SU-DHL-6 (cell line): ENCODE results near the gene UCN3.

ENCODE experiments used
- H2AFZ ChIP-seq: fragments of 200-600 bp; sonication (generic); 2 replicates; pipeline ENCODE4 v1.6.1; 2014; ENCODE audit warnings: low read depth, mild to moderate bottlenecking, moderate library complexity, mixed read lengths, antibody characterized with exemption, low read length; ENCODE audit not compliant: severe bottlenecking
- H3F3A ChIP-seq: fragments of 200-600 bp; shearing (Covaris generic); 2 replicates; pipeline ENCODE4 v1.6.0; 2016; ENCODE audit warnings: antibody characterized with exemption, mild to moderate bottlenecking; ENCODE audit not compliant: insufficient read depth
- H3K27ac ChIP-seq: fragments of 200-600 bp; sonication (generic); 2 replicates; pipeline ENCODE4 v1.5.1; 2016; ENCODE audit warnings: low read depth, mild to moderate bottlenecking, low read length, moderate library complexity, mixed read lengths
- H3K27me3 ChIP-seq: fragments of 200-600 bp; sonication (generic), shearing (Covaris generic); 2 replicates; pipeline ENCODE4 v1.6.0; 2014; ENCODE audit warnings: mild to moderate bottlenecking, low read length
- H3K36me3 ChIP-seq: fragments of 200-600 bp; sonication (generic); 2 replicates; pipeline ENCODE4 v1.6.1; 2014; ENCODE audit warnings: mild to moderate bottlenecking, low read length, mixed read lengths
- H3K4me2 ChIP-seq: fragments of 300-600, 200-600 bp; shearing (Covaris generic), sonication (generic); 2 replicates; pipeline ENCODE4 v1.6.0; 2014; ENCODE audit warnings: low read length, low read depth, mild to moderate bottlenecking; ENCODE audit not compliant: poor library complexity, severe bottlenecking
- H3K4me3 ChIP-seq: fragments of 200-600 bp; sonication (generic); 2 replicates; pipeline ENCODE4 v1.5.1; 2014; ENCODE audit warnings: antibody characterized with exemption, low read length, mild to moderate bottlenecking, mixed read lengths; ENCODE audit not compliant: insufficient read depth, poor library complexity, severe bottlenecking
- H3K79me2 ChIP-seq: fragments of 200-600 bp; sonication (generic); 2 replicates; pipeline ENCODE4 v1.6.1; 2014; ENCODE audit warnings: mild to moderate bottlenecking, low read length, moderate library complexity; ENCODE audit not compliant: insufficient read depth
- H3K9ac ChIP-seq: fragments of 200-600 bp; sonication (generic); 2 replicates; pipeline ENCODE4 v1.7.0; 2014; ENCODE audit warnings: mild to moderate bottlenecking, low read length
- H3K9me2 ChIP-seq: fragments of 200-600 bp; sonication (generic); replicated peaks from 2 replicates; pipeline ENCODE4 v1.6.1; 2014; ENCODE audit warnings: low read length; ENCODE audit not compliant: insufficient read depth
- H3K9me3 ChIP-seq: fragments of 200-600 bp; sonication (generic); 2 replicates; pipeline ENCODE4 v1.6.1; 2014; ENCODE audit warnings: low read length, mixed read lengths; ENCODE audit not compliant: insufficient read depth
- H4K20me1 ChIP-seq: fragments of 200-600 bp; sonication (generic); 2 replicates; pipeline ENCODE4 v1.6.1; 2014; ENCODE audit warnings: low read depth, mild to moderate bottlenecking, antibody characterized with exemption, low read length, moderate library complexity, mixed read lengths
- EZH2phosphoT487 ChIP-seq: fragments of 200-600 bp; sonication (generic), shearing (Covaris generic); conservative IDR thresholded peaks from 2 replicates; pipeline ENCODE4 v1.6.1; 2018; ENCODE audit warnings: mild to moderate bottlenecking, antibody characterized with exemption, low read length, moderate library complexity, mixed read lengths
- TF ChIP-seq, protein P1 (sequence below): fragments of 200-600 bp; sonication (generic); IDR thresholded peaks from one replicate; pipeline ENCODE4 v1.5.1; 2017; ENCODE audit warnings: antibody characterized with exemption, mild to moderate bottlenecking, low read length, moderate library complexity; ENCODE audit not compliant: insufficient read depth, poor library complexity, severe bottlenecking

The UCN3 gene

DNA sequence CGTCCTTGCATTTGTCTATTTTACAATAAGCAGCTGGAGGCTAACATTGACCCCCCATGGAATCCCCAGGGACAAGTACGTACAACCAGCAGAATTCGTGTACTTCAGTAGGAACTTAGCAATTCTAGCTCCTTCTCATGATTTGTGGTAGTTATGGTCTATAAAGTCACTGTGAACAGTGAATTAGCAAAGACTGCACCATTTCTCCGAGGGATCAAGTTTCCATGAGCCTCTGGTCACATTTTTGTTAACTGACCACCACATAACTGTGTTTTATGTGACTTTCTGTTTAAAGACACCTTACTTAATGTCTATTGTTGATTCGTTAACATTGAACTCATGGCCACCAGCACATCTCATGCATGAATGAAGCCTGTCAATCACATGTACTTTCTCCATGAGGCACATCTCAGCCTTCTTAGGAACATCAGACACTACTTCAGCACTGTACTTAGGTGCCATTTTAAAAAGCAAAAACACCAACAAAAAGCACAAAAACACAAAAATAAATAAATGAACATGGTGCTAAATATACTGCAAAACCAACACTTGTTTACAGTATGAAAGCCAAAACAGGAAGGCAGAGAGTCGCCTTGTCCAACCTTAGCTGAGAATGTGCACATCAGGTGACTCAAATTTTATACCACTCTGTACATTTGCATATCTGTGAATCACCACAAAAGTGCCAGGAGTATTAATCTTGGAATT lies 9.0 kb upstream of the UCN3 start:
- TF ChIP-seq, protein P1, sequence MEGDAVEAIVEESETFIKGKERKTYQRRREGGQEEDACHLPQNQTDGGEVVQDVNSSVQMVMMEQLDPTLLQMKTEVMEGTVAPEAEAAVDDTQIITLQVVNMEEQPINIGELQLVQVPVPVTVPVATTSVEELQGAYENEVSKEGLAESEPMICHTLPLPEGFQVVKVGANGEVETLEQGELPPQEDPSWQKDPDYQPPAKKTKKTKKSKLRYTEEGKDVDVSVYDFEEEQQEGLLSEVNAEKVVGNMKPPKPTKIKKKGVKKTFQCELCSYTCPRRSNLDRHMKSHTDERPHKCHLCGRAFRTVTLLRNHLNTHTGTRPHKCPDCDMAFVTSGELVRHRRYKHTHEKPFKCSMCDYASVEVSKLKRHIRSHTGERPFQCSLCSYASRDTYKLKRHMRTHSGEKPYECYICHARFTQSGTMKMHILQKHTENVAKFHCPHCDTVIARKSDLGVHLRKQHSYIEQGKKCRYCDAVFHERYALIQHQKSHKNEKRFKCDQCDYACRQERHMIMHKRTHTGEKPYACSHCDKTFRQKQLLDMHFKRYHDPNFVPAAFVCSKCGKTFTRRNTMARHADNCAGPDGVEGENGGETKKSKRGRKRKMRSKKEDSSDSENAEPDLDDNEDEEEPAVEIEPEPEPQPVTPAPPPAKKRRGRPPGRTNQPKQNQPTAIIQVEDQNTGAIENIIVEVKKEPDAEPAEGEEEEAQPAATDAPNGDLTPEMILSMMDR, result no peak
- no peak for TF ChIP-seq EZH2phosphoT487

DNA sequence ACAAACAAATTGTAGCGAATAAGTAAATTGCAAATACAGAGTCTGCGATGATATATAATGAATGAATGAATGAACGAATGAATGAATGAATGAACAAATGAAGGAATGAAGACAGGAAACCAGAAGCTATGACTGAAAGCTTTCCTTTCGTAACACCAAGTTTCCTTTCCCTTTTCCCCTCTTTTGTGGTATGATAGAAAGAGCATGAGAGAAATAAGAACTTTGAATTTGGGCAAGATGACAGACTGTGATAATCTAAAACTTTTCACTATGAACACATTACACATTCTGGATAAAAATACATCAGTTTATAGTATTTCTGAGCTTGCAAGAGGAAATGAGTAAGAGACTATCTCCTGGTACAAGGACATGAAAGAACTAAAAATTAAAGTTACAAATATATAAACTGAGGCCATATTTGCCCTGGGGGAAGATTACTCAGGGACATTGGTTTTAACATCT lies 8.4 kb upstream of the UCN3 start:
- TF ChIP-seq EZH2phosphoT487, result no peak
- TF ChIP-seq, protein P1, result no peak
- H3K9ac ChIP-seq, result no peak overlapping the region
- H3K79me2 ChIP-seq, result no peaks in the 10 kb centered on the region
- no peak overlapping the region for H3K27ac ChIP-seq
- H2AFZ ChIP-seq, result no peak overlapping the region
- H3K36me3 ChIP-seq, result no peaks in the 10 kb centered on the region
- no peaks in the 10 kb centered on the region for H4K20me1 ChIP-seq
- H3F3A ChIP-seq, result no peaks in the 10 kb centered on the region
- no peaks in the 10 kb centered on the region for H3K9me2 ChIP-seq
- H3K9me3 ChIP-seq, result no peaks in the 10 kb centered on the region
- no peak overlapping the region for H3K4me2 ChIP-seq
- no peaks in the 10 kb centered on the region for H3K27me3 ChIP-seq
- no peak overlapping the region for H3K4me3 ChIP-seq

More for the DNA sequence above, 9.0 kb upstream of the UCN3 start:
- Histone ChIP-seq H3K9me3 (no peaks in the 10 kb centered on the region), H3K79me2 (no peaks in the 10 kb centered on the region), H3K4me3 (no peak overlapping the region), H3K36me3 (no peaks in the 10 kb centered on the region), H3K9ac (no peak overlapping the region), H2AFZ (no peak overlapping the region), H3F3A (no peaks in the 10 kb centered on the region), H3K27me3 (no peaks in the 10 kb centered on the region), H3K27ac (no peak overlapping the region), H3K4me2 (no peak overlapping the region), H3K9me2 (no peaks in the 10 kb centered on the region), H4K20me1 (no peaks in the 10 kb centered on the region)

DNA sequence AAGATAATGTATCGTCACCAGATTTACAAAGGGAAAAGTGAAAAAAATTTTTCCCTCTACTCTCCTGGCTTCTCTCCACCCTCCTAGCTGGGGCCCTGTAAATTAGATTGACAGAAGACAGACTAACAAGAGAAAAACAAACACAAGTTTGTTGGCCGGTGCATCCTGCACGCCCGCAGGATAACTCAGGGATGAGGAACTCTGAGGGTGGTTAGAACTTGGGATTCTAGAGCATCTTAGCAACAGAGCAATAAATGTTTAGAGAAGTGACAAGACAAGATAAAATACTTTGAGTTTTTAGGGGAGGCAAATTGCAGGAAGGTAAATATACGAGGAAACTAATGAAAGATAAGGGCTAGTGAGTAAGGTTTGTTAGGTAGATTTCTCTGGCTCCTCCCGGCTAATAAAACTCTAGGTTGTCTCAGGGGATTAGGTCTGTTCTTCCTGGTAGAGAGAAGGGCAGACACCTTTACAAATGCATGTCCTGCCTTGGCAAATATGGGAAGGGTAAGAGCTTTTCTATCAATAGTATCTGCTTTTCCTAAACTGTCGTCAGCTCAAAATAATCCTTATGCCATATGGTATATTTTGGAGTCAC lies 4.3 kb upstream of the UCN3 start:
- no peak overlapping the region for H3K4me3 ChIP-seq
- no peak overlapping the region for H3K9ac ChIP-seq
- no peaks in the 10 kb centered on the region for H3K36me3 ChIP-seq
- H3F3A ChIP-seq, result no peaks in the 10 kb centered on the region
- no peaks in the 10 kb centered on the region for H3K9me3 ChIP-seq
- TF ChIP-seq EZH2phosphoT487, result no peak
- TF ChIP-seq, protein P1, result no peak
- H2AFZ ChIP-seq, result no peak overlapping the region
- no peaks in the 10 kb centered on the region for H3K9me2 ChIP-seq
- H3K27ac ChIP-seq, result no peak overlapping the region
- no peaks in the 10 kb centered on the region for H4K20me1 ChIP-seq
- no peak overlapping the region for H3K4me2 ChIP-seq
- H3K27me3 ChIP-seq, result no peaks in the 10 kb centered on the region
- no peaks in the 10 kb centered on the region for H3K79me2 ChIP-seq
